Measurements from ENCODE around the gene NAGLU.

- TF ChIP-seq CTCF (IDR thresholded peaks at IDR 0.05; ENCODE audit: low read depth, low read length, poor library complexity, severe bottlenecking) (no peak), EZH2phosphoT487 (IDR thresholded peaks at IDR 0.05; ENCODE audit: borderline replicate concordance, low read length) (no peak)
These were observed 35.6 kb downstream of the NAGLU start for GRCh38 chr17:42571435-42572225.

Measured in DOHH2 (cell line).